NCI-H526 (cell line): ENCODE measurements around the gene MAGT1.
"Not testable (repeated sequence)": the region's sequence is repeated elsewhere in the genome, so short reads cannot be mapped to it uniquely, and the experiment has no call there.

Experiments used
- DNase-seq, 2 experiments: peaks; one replicate each; lab custom pipeline; 2025; lab: John Stamatoyannopoulos, UW

The MAGT1 gene

GRCh38 chrX:77831544-77831943, 63.7 kb downstream of the MAGT1 start:
- DNase-seq: not testable (repeated sequence)

- DNase-seq: not testable (repeated sequence)
Observed at GRCh38 chrX:77821989-77822388, 73.2 kb downstream of the MAGT1 start.

GRCh38 chrX:77820091-77820727, 75.0 kb downstream of the MAGT1 start:
- no peak for DNase-seq

GRCh38 chrX:77814210-77814609, 81.0 kb downstream of the MAGT1 start:
- no peak for DNase-seq

GRCh38 chrX:77802201-77802600, 93.0 kb downstream of the MAGT1 start:
- DNase-seq: no peak

GRCh38 chrX:77795124-77795523, 100.1 kb downstream of the MAGT1 start:
- DNase-seq: no peak

- no peak for DNase-seq
Observed at GRCh38 chrX:77793946-77794345, 101.3 kb downstream of the MAGT1 start.

- DNase-seq: no peak
Observed at GRCh38 chrX:77788050-77788449, 107.2 kb downstream of the MAGT1 start.

GRCh38 chrX:77786365-77786680, 108.9 kb downstream of the MAGT1 start:
- DNase-seq: no peak

- peak; percentile 76 to 87 for DNase-seq
Observed at GRCh38 chrX:77785486-77786364, 109.5 kb downstream of the MAGT1 start, which contains the start of gene ATRX. ATRX (minus strand) TSS chrX:77786216; CDS start chrX:77786001, 215 bp downstream.

- no peak for DNase-seq
Observed at GRCh38 chrX:77779695-77780094, 115.5 kb downstream of the MAGT1 start.

GRCh38 chrX:77776659-77777058, 118.6 kb downstream of the MAGT1 start:
- no peak for DNase-seq
